DMS114 treated with DMSO at 0.1 percent for 48 hours (cell line): ENCODE measurements around the gene RHEX.

ENCODE experiments used
- DNase-seq: peaks from one replicate; lab custom pipeline; 2025; ENCODE audit not compliant: unreplicated experiment; lab: John Stamatoyannopoulos, UW

Gene RHEX

GRCh38 chr1:206115791-206116190 lies 62.8 kb downstream of the RHEX start:
- no peak for DNase-seq

- DNase-seq, result no peak
Observed at GRCh38 chr1:206116191-206116872, 63.4 kb downstream of the RHEX start.

GRCh38 chr1:206116873-206117150 lies 63.8 kb downstream of the RHEX start:
- DNase-seq, result no peak

- no peak for DNase-seq
Observed at GRCh38 chr1:206117151-206117948, 64.4 kb downstream of the RHEX start, which contains the start of gene AVPR1B. Gene AVPR1B, minus strand, starts transcription at chr1:206117388. Its CDS starts 498 bp downstream, at chr1:206116890.

- no peak for DNase-seq
Observed at GRCh38 chr1:206120406-206120805, 67.4 kb downstream of the RHEX start.

GRCh38 chr1:206121269-206121668 lies 68.3 kb downstream of the RHEX start:
- no peak for DNase-seq

GRCh38 chr1:206122686-206123085 lies 69.7 kb downstream of the RHEX start:
- no peak for DNase-seq

- DNase-seq, result no peak
Observed at GRCh38 chr1:206125346-206125745, 72.4 kb downstream of the RHEX start.

GRCh38 chr1:206127336-206127735 lies 74.4 kb downstream of the RHEX start:
- no peak for DNase-seq

GRCh38 chr1:206128196-206128595 lies 75.2 kb downstream of the RHEX start:
- no peak for DNase-seq

GRCh38 chr1:206131037-206131436 lies 78.1 kb downstream of the RHEX start:
- DNase-seq, result no peak

- no peak for DNase-seq
Observed at GRCh38 chr1:206133751-206134415, 80.9 kb downstream of the RHEX start.

GRCh38 chr1:206135248-206135647 lies 82.3 kb downstream of the RHEX start:
- no peak for DNase-seq

GRCh38 chr1:206136241-206136640 lies 83.3 kb downstream of the RHEX start:
- no peak for DNase-seq

- DNase-seq, result no peak
Observed at GRCh38 chr1:206142011-206142410, 89.0 kb downstream of the RHEX start.

- DNase-seq, result no peak
Observed at GRCh38 chr1:206142770-206143169, 89.8 kb downstream of the RHEX start.

- no peak for DNase-seq
Observed at GRCh38 chr1:206143537-206144172, 90.7 kb downstream of the RHEX start.

- DNase-seq, result no peak
Observed at GRCh38 chr1:206144605-206145004, 91.6 kb downstream of the RHEX start.

GRCh38 chr1:206145771-206146290 lies 92.9 kb downstream of the RHEX start:
- DNase-seq, result no peak
